Endothelial cell of umbilical vein (primary cell): ENCODE data around the gene SMAD5. TPM values are rescaled to one million over a fixed set of nuclear protein-coding genes. Genes with fewer than 3 reads are reported as not detected.

Source experiments
- BruUV-seq: library from RNA; stranded (reverse); fragments of 400-500 nt; replicated peaks from 2 replicates; lab custom pipeline; 2021; lab: Mats Ljungman, UMichigan
- CTCF ChIA-PET: fragments of 300-600, 350-600 bp; sonication (Branson Sonifier 250); formaldehyde crosslinking; loops from one replicate; lab custom pipeline; 2021; ENCODE audit warnings: antibody characterized with exemption, inconsistent platforms; lab: Charles Lee
- POLR2A ChIA-PET: fragments of 300-600, 350-600 bp; sonication (Branson Sonifier 250); formaldehyde crosslinking; loops from one replicate; lab custom pipeline; 2021; ENCODE audit warnings: antibody characterized with exemption, inconsistent platforms; lab: Charles Lee
- DNase-seq: peaks from one replicate; pipeline ENCODE4 v3.0.0-alpha.2; 2011; ENCODE audit warnings: low read depth, low spot score
- FAIRE-seq: peaks from 2 replicates; lab custom pipeline; 2011; peaks lifted over from hg19 to GRCh38; lab: Jason Lieb, UNC
- H2AFZ ChIP-seq: 2 replicates; pipeline ENCODE4 v1.6.0; 2012; ENCODE audit warnings: low read depth, low read length, control low read depth, inconsistent platforms
- H3K27ac ChIP-seq: 2 replicates; pipeline ENCODE4 v1.5.1; 2011; ENCODE audit warnings: low read depth, mild to moderate bottlenecking, control low read depth, low read length, moderate library complexity; ENCODE audit not compliant: insufficient read depth
- H3K27me3 ChIP-seq, 2 experiments: 2 replicates each; pipeline versions ENCODE4 v1.6.0 to v1.6.1; 2011; ENCODE audit warnings: low read length in 2 of 2, mixed read lengths in 1 of 2; ENCODE audit not compliant: control insufficient read depth in 2 of 2, insufficient read depth in 2 of 2
- H3K36me3 ChIP-seq, 2 experiments: 2 replicates in 1 of 2; 3 replicates in 1 of 2; pipeline ENCODE4 v1.5.1; 2011; ENCODE audit warnings: low read length in 2 of 2, mild to moderate bottlenecking in 1 of 2, moderate library complexity in 1 of 2; ENCODE audit not compliant: control insufficient read depth in 2 of 2, insufficient read depth in 2 of 2; ENCODE audit errors: extremely low read depth in 1 of 2
- H3K4me1 ChIP-seq: 3 replicates; pipeline ENCODE4 v1.5.1; 2011; ENCODE audit warnings: mild to moderate bottlenecking, low read length; ENCODE audit not compliant: control insufficient read depth, insufficient read depth; ENCODE audit errors: extremely low read depth
- H3K4me2 ChIP-seq: 2 replicates; pipeline ENCODE4 v1.6.1; 2011; ENCODE audit warnings: low read length, control low read depth, mixed read lengths; ENCODE audit not compliant: insufficient read depth
- H3K4me3 ChIP-seq, 3 experiments: fragments of 200-600 bp in 1 of 3; sonication (generic), shearing (Covaris generic) in 1 of 3; replicated peaks in 1 of 3; 2 replicates each; pipeline ENCODE4 v1.5.1; 2011 to 2016; ENCODE audit warnings: control low read depth in 3 of 3, low read length in 3 of 3, mild to moderate bottlenecking in 2 of 3, inconsistent platforms in 1 of 3, low read depth in 1 of 3, moderate library complexity in 1 of 3; ENCODE audit not compliant: insufficient read depth in 1 of 3
- H3K79me2 ChIP-seq: 2 replicates; pipeline ENCODE4 v1.6.0; 2012; ENCODE audit warnings: low read length, inconsistent platforms; ENCODE audit not compliant: control insufficient read depth, insufficient read depth
- H3K9ac ChIP-seq: replicated peaks from 2 replicates; pipeline ENCODE3; 2011; ENCODE audit warnings: low read length, control low read depth; ENCODE audit not compliant: insufficient read depth; ENCODE audit errors: extremely low read depth
- H3K9me1 ChIP-seq: replicated peaks from 3 replicates; pipeline ENCODE4 v1.6.0; 2011; ENCODE audit warnings: mild to moderate bottlenecking, low read length; ENCODE audit not compliant: control insufficient read depth, insufficient read depth; ENCODE audit errors: extremely low read depth
- H3K9me3 ChIP-seq: replicated peaks from 2 replicates; pipeline ENCODE4 v1.5.1; 2012; ENCODE audit warnings: low read length, inconsistent platforms; ENCODE audit not compliant: control insufficient read depth, insufficient read depth
- H4K20me1 ChIP-seq: replicated peaks from 2 replicates; pipeline ENCODE3; 2011; ENCODE audit warnings: mild to moderate bottlenecking, low read length; ENCODE audit not compliant: control insufficient read depth, insufficient read depth; ENCODE audit errors: extremely low read depth
- CTCF ChIP-seq, 2 donors: IDR thresholded peaks; 1 replicate in 1 of 2; 2 replicates in 1 of 2; pipeline ENCODE4 v1.5.1; 2011; ENCODE audit warnings: low read length in 2 of 2, mild to moderate bottlenecking in 2 of 2, moderate library complexity in 2 of 2, control low read depth in 1 of 2, inconsistent platforms in 1 of 2, low read depth in 1 of 2; ENCODE audit not compliant: insufficient read depth in 1 of 2; ENCODE audit errors: extremely low read depth in 1 of 2
- EZH2 ChIP-seq: IDR thresholded peaks from 2 replicates; pipeline ENCODE4 v1.6.1; 2012; ENCODE audit warnings: borderline replicate concordance, low read depth, mild to moderate bottlenecking, moderate library complexity, low read length, inconsistent platforms; ENCODE audit not compliant: severe bottlenecking
- FOS ChIP-seq: IDR thresholded peaks from 2 replicates; pipeline ENCODE4 v1.6.1; 2011; ENCODE audit warnings: mild to moderate bottlenecking, low read length, moderate library complexity, borderline replicate concordance; ENCODE audit not compliant: insufficient read depth
- GATA2 ChIP-seq: IDR thresholded peaks from 2 replicates; pipeline ENCODE4 v1.7.0; 2011; ENCODE audit warnings: low read depth, mild to moderate bottlenecking, moderate library complexity, mixed read lengths, low read length; ENCODE audit not compliant: insufficient read length, insufficient read depth
- JUN ChIP-seq: IDR thresholded peaks from 2 replicates; pipeline ENCODE4 v1.6.1; 2011; ENCODE audit warnings: borderline replicate concordance, low read depth; ENCODE audit not compliant: insufficient read length, insufficient read depth
- MAX ChIP-seq: IDR thresholded peaks from 2 replicates; pipeline ENCODE4 v1.6.1; 2011; ENCODE audit not compliant: insufficient read depth, insufficient read length
- MYC ChIP-seq: IDR thresholded peaks from one replicate; pipeline ENCODE4 v1.6.1; 2011; ENCODE audit warnings: mild to moderate bottlenecking, low read depth, low read length
- POLR2A ChIP-seq: IDR thresholded peaks from 2 replicates; pipeline ENCODE4 v1.6.1; 2012; ENCODE audit warnings: low read depth, mild to moderate bottlenecking, control low read depth, low read length
- POLR2AphosphoS5 ChIP-seq: IDR thresholded peaks from 2 replicates; pipeline ENCODE4 v1.6.1; 2012; ENCODE audit warnings: low read depth, mild to moderate bottlenecking, control low read depth, low read length, moderate library complexity; ENCODE audit not compliant: insufficient read depth
- dilution Hi-C: fragments of 300-500 bp; cut with MboI; formaldehyde crosslinking; loops from one replicate; pipeline ENCODE4 v1.15.0; 2019; ENCODE audit warnings: low sequenced_read_pairs; ENCODE audit not compliant: extremely low pct_ligation_motif_present
- intact Hi-C: fragments of 100-400 bp; cut with micrococcal nuclease; formaldehyde crosslinking; loops from one replicate; pipeline ENCODE4 v1.10.0; 2022
- polyA plus RNA-seq, 4 experiments: library from polyadenylated mRNA; depleted of rRNA in 3 of 4; stranded (reverse) in 3 of 4; unstranded in 1 of 4; fragments of >200 nt; gene quantifications; 2 replicates each; pipeline versions ENCODE4 v1.2.1 to v1.2.3, GENCODE V29; 2011 to 2012; ENCODE audit warnings: missing spikeins in 1 of 4
- total RNA-seq: library from RNA; stranded (reverse); gene quantifications from 2 replicates; pipeline ENCODE4 v1.2.3, GENCODE V29; 2021

SMAD5 gene
- total and polyA plus RNA-seq, 2 donors (not counting 3 experiments of a cell fraction or from before 2014, with no cell fraction given), result 26.0 to 66.0 TPM

- intact Hi-C loops, result no loop called here
Measured at GRCh38 chr5:136201870-136202269, 69.2 kb downstream of the SMAD5 start.

More at GRCh38 chr5:136201870-136202269, 69.2 kb downstream of the SMAD5 start:
- POLR2A ChIA-PET, result no interaction called here
- DNase-seq (no peak), FAIRE-seq (no peak)
- no peak for TF ChIP-seq JUN
- no peak for TF ChIP-seq CTCF (IDR thresholded peaks at IDR 0.05; ENCODE audit: extremely low read depth in 1 of 2, insufficient read depth in 1 of 2, low read depth in 1 of 2, low read length in 2 of 2)
- TF ChIP-seq MAX, result no peak
- no peak for TF ChIP-seq GATA2
- no peak for TF ChIP-seq EZH2
- no peak for TF ChIP-seq FOS
- no peak for TF ChIP-seq MYC
- no peak for TF ChIP-seq POLR2A
- no peak for TF ChIP-seq POLR2AphosphoS5
- Histone ChIP-seq H2AFZ (no peak overlapping the region), H3K27me3 (peaks cover 15 to 25% of the 10 kb centered on the region in 2 experiments), H3K36me3 (no peaks in the 10 kb centered on the region), H3K4me3 (no peak overlapping the region), H4K20me1 (no peaks in the 10 kb centered on the region), H3K9me1 (no peaks in the 10 kb centered on the region), H3K4me2 (no peak overlapping the region), H3K9me3 (no peaks in the 10 kb centered on the region), H3K4me1 (no peaks in the 10 kb centered on the region), H3K27ac (no peak overlapping the region), H3K79me2 (no peaks in the 10 kb centered on the region), H3K9ac (no peak overlapping the region)
- no TSS peak for BruUV-seq
- CTCF ChIA-PET, result interaction anchor here (3.2 kb wide), 1 partner anchor 10 kb away, joined by 12 read pairs; no protein-coding TSS in a partner anchor
- dilution Hi-C loops, result no loop called here
